Trophoblast cell (in vitro differentiated cells and primary cell): Measurements from ENCODE around the gene NFS1.

Source experiments
- DNase-seq, 2 donors: peaks; one replicate each; pipeline ENCODE4 v3.0.0-alpha.2; 2016
- H2AFZ ChIP-seq: 2 replicates; pipeline ENCODE4 v1.6.1; 2013; ENCODE audit warnings: low read length, moderate library complexity, mild to moderate bottlenecking; ENCODE audit not compliant: insufficient read depth, poor library complexity
- H2AK5ac ChIP-seq: 2 replicates; pipeline ENCODE4 v1.6.1; 2013; ENCODE audit warnings: mild to moderate bottlenecking, low read length
- H2BK120ac ChIP-seq: 2 replicates; pipeline ENCODE4 v1.6.1; 2013; ENCODE audit warnings: low read length, mild to moderate bottlenecking, moderate library complexity; ENCODE audit not compliant: insufficient read depth, poor library complexity
- H2BK12ac ChIP-seq: 2 replicates; pipeline ENCODE4 v1.6.1; 2013; ENCODE audit warnings: mild to moderate bottlenecking, low read length, moderate library complexity
- H2BK5ac ChIP-seq: 2 replicates; pipeline ENCODE4 v1.6.1; 2013; ENCODE audit warnings: low read length, low read depth, moderate library complexity, mild to moderate bottlenecking; ENCODE audit not compliant: poor library complexity
- H3K14ac ChIP-seq: 2 replicates; pipeline ENCODE4 v1.6.1; 2013; ENCODE audit warnings: mild to moderate bottlenecking, low read length
- H3K18ac ChIP-seq: 2 replicates; pipeline ENCODE4 v1.6.1; 2013; ENCODE audit warnings: mild to moderate bottlenecking, low read length
- H3K23ac ChIP-seq: 2 replicates; pipeline ENCODE4 v1.6.1; 2013; ENCODE audit warnings: low read length
- H3K27ac ChIP-seq: 2 replicates; pipeline ENCODE4 v1.5.1; 2013; ENCODE audit warnings: low read depth, mild to moderate bottlenecking, inconsistent platforms, low read length, moderate library complexity
- H3K27me3 ChIP-seq: 2 replicates; pipeline ENCODE4 v1.6.1; 2013; ENCODE audit warnings: inconsistent platforms, mild to moderate bottlenecking, low read length, moderate library complexity; ENCODE audit not compliant: insufficient read depth
- H3K36me3 ChIP-seq, 2 experiments: 1 replicate in 1 of 2; 2 replicates in 1 of 2; pipeline ENCODE4 v1.6.1; 2013; ENCODE audit warnings: low read length in 2 of 2, mild to moderate bottlenecking in 2 of 2, moderate library complexity in 1 of 2; ENCODE audit not compliant: insufficient read depth in 2 of 2, control insufficient read depth in 1 of 2
- H3K4ac ChIP-seq: 2 replicates; pipeline ENCODE4 v1.6.1; 2013; ENCODE audit warnings: low read depth, mild to moderate bottlenecking, low read length, moderate library complexity
- H3K4me1 ChIP-seq, 2 experiments: 1 replicate in 1 of 2; 2 replicates in 1 of 2; pipeline ENCODE4 v1.6.1; 2013; ENCODE audit warnings: low read length in 2 of 2, mild to moderate bottlenecking in 2 of 2, moderate library complexity in 1 of 2; ENCODE audit not compliant: insufficient read depth in 2 of 2, control insufficient read depth in 1 of 2
- H3K4me2 ChIP-seq: 2 replicates; pipeline ENCODE4 v1.6.1; 2013; ENCODE audit warnings: inconsistent platforms, mild to moderate bottlenecking, low read length, moderate library complexity
- H3K4me3 ChIP-seq: 2 replicates; pipeline ENCODE4 v1.5.1; 2013; ENCODE audit warnings: mild to moderate bottlenecking, low read depth, low read length, inconsistent platforms
- H3K79me1 ChIP-seq: one replicate; pipeline ENCODE4 v1.6.1; 2013; ENCODE audit warnings: low read length
- H3K79me2 ChIP-seq: 2 replicates; pipeline ENCODE4 v1.6.1; 2013; ENCODE audit warnings: low read length, mild to moderate bottlenecking; ENCODE audit not compliant: control insufficient read depth, insufficient read depth, poor library complexity
- H3K9ac ChIP-seq: 2 replicates; pipeline ENCODE4 v1.6.1; 2013; ENCODE audit warnings: mild to moderate bottlenecking, low read length
- H3K9me3 ChIP-seq: 2 replicates; pipeline ENCODE4 v1.6.1; 2013; ENCODE audit warnings: low read depth, mild to moderate bottlenecking, control low read depth, inconsistent platforms, low read length; ENCODE audit not compliant: insufficient read depth
- H4K12ac ChIP-seq: 2 replicates; pipeline ENCODE4 v1.6.1; 2013; ENCODE audit warnings: low read depth, mild to moderate bottlenecking, low read length, moderate library complexity
- H4K8ac ChIP-seq: 2 replicates; pipeline ENCODE4 v1.6.1; 2013; ENCODE audit warnings: low read depth, mild to moderate bottlenecking, low read length, moderate library complexity
- H4K91ac ChIP-seq: one replicate; pipeline ENCODE4 v1.6.1; 2013; ENCODE audit warnings: low read depth, mild to moderate bottlenecking, low read length, moderate library complexity
- WGBS: extraction: QIAGEN DNeasy Blood & Tissue Kit; methylation state at CpG from one replicate; pipeline ENCODE4 v1.1.7; 2013; ENCODE audit warnings: missing lambda C conversion rate; ENCODE audit not compliant: insufficient read length, insufficient coverage; ENCODE audit errors: extremely low coverage; 5-methylcytosine and 5-hydroxymethylcytosine counted together

Gene NFS1

DNA sequence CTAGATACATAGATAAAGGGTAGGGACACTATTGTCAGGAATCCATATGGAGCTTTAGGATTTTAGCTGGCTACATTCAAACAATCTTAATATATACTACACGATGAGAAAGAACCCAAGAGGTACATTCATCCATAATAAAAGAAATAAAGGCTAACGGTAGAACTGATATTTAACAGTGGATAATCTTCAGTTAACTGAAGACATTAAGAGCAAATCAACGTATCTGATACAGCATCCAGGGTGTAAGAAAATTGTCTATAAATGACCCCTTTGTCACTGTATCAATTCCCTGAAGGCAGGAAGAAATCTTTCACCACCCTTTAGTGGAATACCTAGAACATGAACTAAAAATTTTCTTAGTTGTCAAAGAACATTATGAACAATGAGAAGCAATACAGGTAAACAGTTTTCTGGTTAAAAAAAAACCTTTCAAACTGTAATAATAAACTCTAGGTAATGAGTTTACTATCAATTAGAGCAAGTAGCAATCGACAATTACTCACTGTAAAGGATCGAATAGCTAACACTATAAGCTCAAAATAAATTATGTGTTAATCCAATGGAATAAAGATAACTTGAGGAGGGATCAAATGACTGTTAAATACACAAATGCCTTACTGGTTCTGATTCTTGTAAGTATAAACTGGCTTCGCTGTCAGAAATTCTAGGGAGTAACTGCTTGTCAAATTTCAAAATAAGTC, 11.9 kb upstream of the NFS1 start:
- Histone ChIP-seq H3K9me3 (no peaks in the 10 kb centered on the region), H3K23ac (no peak overlapping the region), H3K9ac (no peak overlapping the region), H3K18ac (no peak overlapping the region), H2AFZ (no peak overlapping the region), H3K14ac (no peak overlapping the region), H4K12ac (no peak overlapping the region), H4K8ac (no peak overlapping the region), H3K36me3 (peaks cover 31 to 42% of the 10 kb centered on the region in 2 experiments), H3K4me3 (no peak overlapping the region), H2BK12ac (no peak overlapping the region), H3K4me1 (no peaks in the 10 kb centered on the region), H4K91ac (no peak overlapping the region), H3K4me2 (no peak overlapping the region), H3K4ac (no peak overlapping the region), H2BK5ac (no peak overlapping the region), H3K27me3 (no peaks in the 10 kb centered on the region), H2BK120ac (no peak overlapping the region), H3K27ac (no peak overlapping the region), H3K79me2 (no peaks in the 10 kb centered on the region), H2AK5ac (no peak overlapping the region), H3K79me1 (no peaks in the 10 kb centered on the region)
- no peak for DNase-seq
- no CpG with 5 or more reads among the region's 6 CpGs for WGBS

DNA sequence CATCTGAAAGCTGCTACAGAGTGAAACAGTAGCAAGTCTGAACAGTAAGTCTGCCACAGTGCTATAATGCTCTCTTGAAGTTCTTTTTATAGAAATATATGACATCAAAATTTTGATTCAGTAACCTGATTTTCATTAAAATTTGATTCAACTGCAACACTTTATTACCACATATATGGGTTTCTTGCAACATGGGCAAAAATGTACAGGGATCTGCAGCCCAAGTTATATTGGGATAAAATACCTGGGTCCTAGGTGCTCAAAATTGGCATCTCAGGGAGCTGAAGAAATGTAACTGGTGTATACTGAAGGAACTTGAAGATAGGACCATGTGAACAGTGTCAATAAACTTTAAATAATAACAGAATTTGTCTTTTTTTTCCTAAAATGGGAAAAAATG, 10.9 kb upstream of the NFS1 start:
- no peak overlapping the region for H4K8ac ChIP-seq
- no peak overlapping the region for H3K9ac ChIP-seq
- H4K91ac ChIP-seq: no peak overlapping the region
- no peaks in the 10 kb centered on the region for H3K79me1 ChIP-seq
- no peaks in the 10 kb centered on the region for H3K9me3 ChIP-seq
- H3K36me3 ChIP-seq: peaks cover 31 to 39% of the 10 kb centered on the region in 2 experiments
- no peaks in the 10 kb centered on the region for H3K79me2 ChIP-seq
- no peak overlapping the region for H3K4me2 ChIP-seq
- H2BK120ac ChIP-seq: no peak overlapping the region
- no peak overlapping the region for H3K4ac ChIP-seq
- no peak overlapping the region for H2AK5ac ChIP-seq
- H3K4me1 ChIP-seq: no peaks in the 10 kb centered on the region
- H3K23ac ChIP-seq: no peak overlapping the region
- H2BK5ac ChIP-seq: no peak overlapping the region
- H4K12ac ChIP-seq: no peak overlapping the region
- no peak overlapping the region for H2BK12ac ChIP-seq
- H3K18ac ChIP-seq: no peak overlapping the region
- no peak overlapping the region for H3K27ac ChIP-seq
- no peak overlapping the region for H3K14ac ChIP-seq
- H3K27me3 ChIP-seq: no peaks in the 10 kb centered on the region
- DNase-seq: no peak
- no peak overlapping the region for H3K4me3 ChIP-seq
- H2AFZ ChIP-seq: no peak overlapping the region

DNA sequence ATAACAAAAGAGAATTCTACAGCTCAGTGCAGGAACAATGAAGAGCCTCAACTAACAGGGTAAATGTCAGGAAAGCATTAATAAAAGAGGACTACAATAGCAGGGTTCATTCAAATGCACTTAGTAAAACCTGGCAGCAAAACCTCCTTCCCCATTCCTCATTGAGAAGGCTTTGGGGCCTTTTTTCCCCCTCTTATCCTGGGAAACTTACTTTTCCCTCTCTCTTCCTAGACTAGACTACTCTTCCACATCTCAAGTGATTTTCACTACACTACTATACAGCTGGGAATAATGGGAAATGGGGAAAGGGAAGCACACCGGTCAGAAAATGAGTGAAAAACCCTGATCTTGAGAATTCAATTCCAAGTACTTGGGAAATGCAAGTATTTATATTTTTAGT, 10.1 kb upstream of the NFS1 start:
- no peaks in the 10 kb centered on the region for H3K79me2 ChIP-seq
- H3K18ac ChIP-seq: no peak overlapping the region
- H3K23ac ChIP-seq: no peak overlapping the region
- no peak overlapping the region for H2BK120ac ChIP-seq
- peaks cover 29 to 39% of the 10 kb centered on the region in 2 experiments for H3K36me3 ChIP-seq
- H3K4me1 ChIP-seq: no peaks in the 10 kb centered on the region
- no peak overlapping the region for H3K14ac ChIP-seq
- no peak overlapping the region for H3K4ac ChIP-seq
- no peak overlapping the region for H2BK5ac ChIP-seq
- H4K12ac ChIP-seq: no peak overlapping the region
- H3K27ac ChIP-seq: no peak overlapping the region
- no peak overlapping the region for H3K9ac ChIP-seq
- no peak overlapping the region for H2BK12ac ChIP-seq
- no peaks in the 10 kb centered on the region for H3K9me3 ChIP-seq
- no peak overlapping the region for H2AFZ ChIP-seq
- H3K79me1 ChIP-seq: no peaks in the 10 kb centered on the region
- H4K91ac ChIP-seq: no peak overlapping the region
- no peak overlapping the region for H2AK5ac ChIP-seq
- no CpG with 5 or more reads among the region's 1 CpG for WGBS
- DNase-seq: no peak
- no peak overlapping the region for H3K4me2 ChIP-seq
- H4K8ac ChIP-seq: no peak overlapping the region
- no peaks in the 10 kb centered on the region for H3K27me3 ChIP-seq
- no peak overlapping the region for H3K4me3 ChIP-seq

DNA sequence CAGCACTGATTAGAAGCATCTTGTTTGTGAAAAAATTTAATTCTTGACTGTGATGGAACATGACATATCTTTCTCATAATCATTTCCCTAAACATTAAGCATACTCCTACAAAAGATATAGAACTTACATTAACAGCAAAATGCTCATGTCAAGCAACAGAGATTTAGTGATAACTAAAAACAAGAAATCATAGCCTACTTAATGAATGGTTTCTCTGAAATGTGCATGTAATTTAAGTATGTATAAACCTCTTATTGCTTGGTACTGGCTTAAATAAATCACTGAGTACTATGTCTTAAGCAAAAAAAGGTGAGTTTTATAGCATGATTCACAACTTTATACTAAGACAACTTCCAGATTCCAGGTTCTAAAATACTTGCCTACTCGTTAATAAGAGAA, 9.3 kb upstream of the NFS1 start:
- Histone ChIP-seq H2BK120ac (no peak overlapping the region), H4K91ac (no peak overlapping the region), H2BK12ac (no peak overlapping the region), H3K14ac (no peak overlapping the region), H3K23ac (no peak overlapping the region), H3K9me3 (no peaks in the 10 kb centered on the region), H3K4ac (no peak overlapping the region), H2AK5ac (no peak overlapping the region), H3K79me1 (no peaks in the 10 kb centered on the region), H3K27me3 (no peaks in the 10 kb centered on the region), H3K27ac (no peak overlapping the region), H4K8ac (no peak overlapping the region), H3K4me2 (no peak overlapping the region), H3K36me3 (peaks cover 27 to 33% of the 10 kb centered on the region in 2 experiments), H3K4me3 (no peak overlapping the region), H2BK5ac (no peak overlapping the region), H4K12ac (no peak overlapping the region), H3K9ac (no peak overlapping the region), H3K79me2 (no peaks in the 10 kb centered on the region), H2AFZ (no peak overlapping the region), H3K4me1 (no peaks in the 10 kb centered on the region), H3K18ac (no peak overlapping the region)
- no peak for DNase-seq
- WGBS: no CpG with 5 or more reads among the region's 1 CpG
